Neural cell (in vitro differentiated cells): ENCODE measurements around the gene SND1. TPM values are rescaled to one million over a fixed set of nuclear protein-coding genes. Genes with fewer than 3 reads are reported as not detected.

Experiments used
- H2AFZ ChIP-seq: fragments of 200-600, 300-800 bp; sonication (generic), shearing (Covaris generic); 2 replicates; pipeline ENCODE4 v1.6.0; 2014; ENCODE audit warnings: low read depth, mild to moderate bottlenecking, antibody characterized with exemption, low read length, moderate library complexity
- H3F3A ChIP-seq: fragments of 200-600 bp; shearing (Covaris generic); 2 replicates; pipeline ENCODE4 v1.6.1; 2016; ENCODE audit warnings: mild to moderate bottlenecking, moderate library complexity, mixed read lengths, antibody characterized with exemption, low read length; ENCODE audit not compliant: insufficient read depth, poor library complexity, severe bottlenecking
- H3K27ac ChIP-seq: fragments of 200-600, 300-800 bp; sonication (generic), shearing (Covaris generic); 2 replicates; pipeline ENCODE4 v1.5.1; 2014; ENCODE audit warnings: mild to moderate bottlenecking, low read length, moderate library complexity
- H3K27me3 ChIP-seq: fragments of 300-800, 200-600 bp; sonication (generic), shearing (Covaris generic); 2 replicates; pipeline ENCODE4 v1.6.0; 2014; ENCODE audit warnings: mild to moderate bottlenecking, low read depth, low read length, moderate library complexity; ENCODE audit not compliant: insufficient read depth
- H3K36me3 ChIP-seq: fragments of 300-800, 200-600 bp; sonication (generic), shearing (Covaris generic); 2 replicates; pipeline ENCODE4 v1.5.1; 2014; ENCODE audit warnings: mild to moderate bottlenecking, antibody characterized with exemption, low read length, moderate library complexity; ENCODE audit not compliant: insufficient read depth
- H3K4me2 ChIP-seq: fragments of 300-800, 200-600 bp; sonication (generic), shearing (Covaris generic); 2 replicates; pipeline ENCODE4 v1.6.0; 2014; ENCODE audit warnings: mild to moderate bottlenecking, low read length
- H3K4me3 ChIP-seq: fragments of 300-800, 200-600 bp; sonication (generic), shearing (Covaris generic); 2 replicates; pipeline ENCODE4 v1.5.1; 2014; ENCODE audit warnings: mild to moderate bottlenecking, low read length, moderate library complexity
- H3K79me2 ChIP-seq: fragments of 200-600 bp; shearing (Covaris generic); replicated peaks from 2 replicates; pipeline ENCODE4 v1.6.0; 2014; ENCODE audit warnings: mild to moderate bottlenecking, low read length, moderate library complexity; ENCODE audit not compliant: insufficient read depth
- H3K9ac ChIP-seq: fragments of 300-800, 200-600 bp; sonication (generic), shearing (Covaris generic); 2 replicates; pipeline ENCODE4 v1.6.1; 2016; ENCODE audit warnings: mild to moderate bottlenecking, low read length, mixed read lengths
- H3K9me2 ChIP-seq: fragments of 200-600 bp; shearing (Covaris generic); 2 replicates; pipeline ENCODE4 v1.6.1; 2016; ENCODE audit warnings: mild to moderate bottlenecking, low read length, mixed read lengths; ENCODE audit not compliant: insufficient read depth
- H3K9me3 ChIP-seq: fragments of 200-600, 300-800 bp; sonication (generic), shearing (Covaris generic); 2 replicates; pipeline ENCODE4 v1.6.1; 2016; ENCODE audit warnings: mild to moderate bottlenecking, mixed run types, low read length, moderate library complexity, mixed read lengths
- H4K20me1 ChIP-seq: fragments of 200-600 bp; shearing (Covaris generic); 2 replicates; pipeline ENCODE4 v1.6.1; 2016; ENCODE audit warnings: mild to moderate bottlenecking, mixed run types; ENCODE audit not compliant: insufficient read depth
- EP300 ChIP-seq: fragments of 450-650 bp; conservative IDR thresholded peaks from 2 replicates; pipeline ENCODE4 v1.6.1; 2014; ENCODE audit warnings: antibody characterized with exemption, mild to moderate bottlenecking, moderate library complexity; ENCODE audit not compliant: poor library complexity, severe bottlenecking
- EZH2 ChIP-seq: fragments of 200-600, 300-800 bp; shearing (Covaris generic), sonication (generic); IDR thresholded peaks from 2 replicates; pipeline ENCODE4 v1.6.1; 2014; ENCODE audit warnings: antibody characterized with exemption, low read length, borderline replicate concordance, mild to moderate bottlenecking; ENCODE audit not compliant: insufficient read depth, poor library complexity, severe bottlenecking
- MXI1 ChIP-seq: fragments of 450-650 bp; conservative IDR thresholded peaks from 2 replicates; pipeline ENCODE4 v1.6.1; 2014; ENCODE audit warnings: antibody characterized with exemption, mild to moderate bottlenecking; ENCODE audit not compliant: poor library complexity, severe bottlenecking
- POLR2AphosphoS5 ChIP-seq: IDR thresholded peaks from 2 replicates; pipeline ENCODE4 v1.6.1; 2012
- RAD21 ChIP-seq: fragments of 450-650 bp; conservative IDR thresholded peaks from 2 replicates; pipeline ENCODE4 v1.6.1; 2014; ENCODE audit warnings: antibody characterized with exemption, mild to moderate bottlenecking, moderate library complexity
- REST ChIP-seq: IDR thresholded peaks from 2 replicates; pipeline ENCODE4 v1.6.1; 2012; ENCODE audit warnings: borderline replicate concordance
- SMC3 ChIP-seq: fragments of 450-650 bp; conservative IDR thresholded peaks from 2 replicates; pipeline ENCODE4 v1.6.1; 2014; ENCODE audit warnings: antibody characterized with exemption, mild to moderate bottlenecking, moderate library complexity; ENCODE audit not compliant: poor library complexity
- TAF1 ChIP-seq: IDR thresholded peaks from 2 replicates; pipeline ENCODE4 v1.6.1; 2012; ENCODE audit warnings: low read depth
- polyA plus RNA-seq: library from polyadenylated mRNA; depleted of rRNA; stranded (reverse); fragments of >200 nt; gene quantifications from 2 replicates; pipeline ENCODE4 v1.2.3, GENCODE V29; 2014
- TF ChIP-seq, protein P1 (sequence below): fragments of 450-650 bp; IDR thresholded peaks from 2 replicates; pipeline ENCODE4 v1.5.1; 2014; ENCODE audit warnings: antibody characterized with exemption, mild to moderate bottlenecking, moderate library complexity; ENCODE audit not compliant: poor library complexity, severe bottlenecking

Gene SND1
- polyA plus RNA-seq, 1 donor from 2014 or later = 37.4 TPM

GRCh38 chr7:127620406-127621233 lies 31.4 kb upstream of the SND1 start:
- no peaks in the 10 kb centered on the region for H3K36me3 ChIP-seq
- H3K9me3 ChIP-seq = no peaks in the 10 kb centered on the region
- H3K27ac ChIP-seq = no peak overlapping the region
- no peak overlapping the region for H3K9ac ChIP-seq
- H3K4me3 ChIP-seq = peak overlapping the region; percentile 34
- no peaks in the 10 kb centered on the region for H4K20me1 ChIP-seq
- no peak overlapping the region for H3K4me2 ChIP-seq
- no peak for TF ChIP-seq SMC3
- TF ChIP-seq RAD21 = no peak
- TF ChIP-seq POLR2AphosphoS5 = no peak
- no peak for TF ChIP-seq EZH2
- TF ChIP-seq, protein P1, sequence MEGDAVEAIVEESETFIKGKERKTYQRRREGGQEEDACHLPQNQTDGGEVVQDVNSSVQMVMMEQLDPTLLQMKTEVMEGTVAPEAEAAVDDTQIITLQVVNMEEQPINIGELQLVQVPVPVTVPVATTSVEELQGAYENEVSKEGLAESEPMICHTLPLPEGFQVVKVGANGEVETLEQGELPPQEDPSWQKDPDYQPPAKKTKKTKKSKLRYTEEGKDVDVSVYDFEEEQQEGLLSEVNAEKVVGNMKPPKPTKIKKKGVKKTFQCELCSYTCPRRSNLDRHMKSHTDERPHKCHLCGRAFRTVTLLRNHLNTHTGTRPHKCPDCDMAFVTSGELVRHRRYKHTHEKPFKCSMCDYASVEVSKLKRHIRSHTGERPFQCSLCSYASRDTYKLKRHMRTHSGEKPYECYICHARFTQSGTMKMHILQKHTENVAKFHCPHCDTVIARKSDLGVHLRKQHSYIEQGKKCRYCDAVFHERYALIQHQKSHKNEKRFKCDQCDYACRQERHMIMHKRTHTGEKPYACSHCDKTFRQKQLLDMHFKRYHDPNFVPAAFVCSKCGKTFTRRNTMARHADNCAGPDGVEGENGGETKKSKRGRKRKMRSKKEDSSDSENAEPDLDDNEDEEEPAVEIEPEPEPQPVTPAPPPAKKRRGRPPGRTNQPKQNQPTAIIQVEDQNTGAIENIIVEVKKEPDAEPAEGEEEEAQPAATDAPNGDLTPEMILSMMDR = no peak
- TF ChIP-seq EP300 = no peak
- no peak for TF ChIP-seq REST
- TF ChIP-seq MXI1 = no peak
- no peak for TF ChIP-seq TAF1
- H3F3A ChIP-seq = no peaks in the 10 kb centered on the region
- peaks cover 40% of the 10 kb centered on the region for H3K27me3 ChIP-seq
- H3K9me2 ChIP-seq = no peaks in the 10 kb centered on the region
- H3K79me2 ChIP-seq = no peaks in the 10 kb centered on the region
- no peak overlapping the region for H2AFZ ChIP-seq

GRCh38 chr7:127625331-127625730 lies 26.7 kb upstream of the SND1 start:
- no peak overlapping the region for H2AFZ ChIP-seq
- no peak overlapping the region for H3K4me2 ChIP-seq
- H3K9me3 ChIP-seq = no peaks in the 10 kb centered on the region
- H3F3A ChIP-seq = no peaks in the 10 kb centered on the region
- H3K9ac ChIP-seq = no peak overlapping the region
- H3K9me2 ChIP-seq = no peaks in the 10 kb centered on the region
- H4K20me1 ChIP-seq = no peaks in the 10 kb centered on the region
- peaks cover 13% of the 10 kb centered on the region for H3K27me3 ChIP-seq
- H3K4me3 ChIP-seq = no peak overlapping the region
- no peak for TF ChIP-seq EP300
- TF ChIP-seq SMC3 = no peak
- TF ChIP-seq REST = no peak
- TF ChIP-seq TAF1 = no peak
- TF ChIP-seq MXI1 = no peak
- TF ChIP-seq, protein P1 = no peak
- no peak for TF ChIP-seq RAD21
- TF ChIP-seq POLR2AphosphoS5 = no peak
- TF ChIP-seq EZH2 = no peak
- no peaks in the 10 kb centered on the region for H3K36me3 ChIP-seq
- H3K27ac ChIP-seq = no peak overlapping the region
- H3K79me2 ChIP-seq = no peaks in the 10 kb centered on the region
